HG02884 (cell line): Measurements from ENCODE around the gene MAK.
"Not testable (repeated sequence)": the region's sequence is repeated elsewhere in the genome, so short reads cannot be mapped to it uniquely, and the experiment has no call there.

Experiments used
- ATAC-seq: cut with Tn5 transposase; IDR thresholded peaks from one replicate; pipeline ENCODE4 v1.9.1; 2021; ENCODE audit warnings: mild to moderate bottlenecking, moderate library complexity; ENCODE audit not compliant: unreplicated experiment

Gene MAK

GRCh38 chr6:10733151-10733715 lies 105.1 kb downstream of the MAK start:
- ATAC-seq = no peak

DNA sequence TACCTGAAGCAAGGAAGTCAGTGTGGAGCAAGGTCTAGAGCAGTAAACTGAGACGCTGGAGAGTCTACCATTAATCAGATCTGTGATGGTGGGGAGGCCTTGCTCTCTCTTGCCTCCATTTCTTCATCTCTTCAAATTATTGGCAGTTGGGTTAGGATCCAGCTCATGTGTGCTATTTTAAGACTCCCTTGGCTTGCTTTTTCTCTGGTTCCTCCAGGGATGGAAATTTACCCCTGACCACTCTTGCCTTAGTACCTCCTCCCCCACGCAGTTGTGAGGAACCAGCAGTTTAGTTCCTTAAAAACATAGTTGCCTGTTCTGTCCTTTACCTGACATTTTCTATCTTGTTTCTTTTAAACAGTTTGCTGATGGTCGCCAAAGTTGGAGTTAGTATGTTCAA lies 108.1 kb downstream of the MAK start:
- no peak for ATAC-seq

GRCh38 chr6:10725716-10726115 lies 112.6 kb downstream of the MAK start:
- ATAC-seq = no peak

- ATAC-seq = no peak
Measured at GRCh38 chr6:10725044-10725443, 113.3 kb downstream of the MAK start.

DNA sequence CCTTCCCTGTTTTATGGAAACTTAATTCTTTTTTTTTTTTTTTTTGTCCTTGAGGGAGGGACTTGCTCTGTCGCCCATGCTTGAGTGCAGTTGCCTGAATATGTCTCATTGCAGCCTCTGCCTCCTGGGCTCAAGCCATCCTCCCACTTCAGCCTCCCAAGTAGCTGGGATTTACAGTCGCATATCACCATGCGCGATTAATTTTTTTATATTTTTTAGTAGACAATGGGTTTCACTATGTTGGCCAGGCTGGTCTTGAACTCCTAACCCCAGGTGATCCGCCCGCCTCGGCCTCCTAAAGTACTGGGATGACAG lies 114.8 kb downstream of the MAK start:
- ATAC-seq = no peak

GRCh38 chr6:10722820-10723566 lies 115.3 kb downstream of the MAK start, which contains the start of gene TMEM14C:
TSS of gene TMEM14C (plus strand) at chr6:10723070. CDS start at chr6:10724614, 1,544 bp downstream.
- ATAC-seq = peak; percentile 94

DNA sequence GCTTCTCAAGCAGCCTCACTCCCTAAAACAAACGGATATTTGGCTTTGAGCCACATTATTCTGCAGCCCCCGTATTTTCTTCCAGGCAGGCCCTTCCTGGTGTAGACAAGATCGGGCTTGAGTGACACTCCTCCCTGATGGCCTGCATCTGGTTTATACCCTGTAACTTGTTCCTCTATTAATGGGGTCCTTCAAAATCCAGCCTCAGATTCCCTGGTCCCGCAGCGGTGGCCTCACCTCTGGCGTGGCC lies 115.8 kb downstream of the MAK start:
- ATAC-seq = no peak

- no peak for ATAC-seq
Measured at GRCh38 chr6:10721850-10722569, 116.3 kb downstream of the MAK start.

GRCh38 chr6:10720960-10721849 lies 117.1 kb downstream of the MAK start:
- not testable (repeated sequence) for ATAC-seq

- ATAC-seq = no peak
Measured at GRCh38 chr6:10720265-10720959, 117.9 kb downstream of the MAK start.

DNA sequence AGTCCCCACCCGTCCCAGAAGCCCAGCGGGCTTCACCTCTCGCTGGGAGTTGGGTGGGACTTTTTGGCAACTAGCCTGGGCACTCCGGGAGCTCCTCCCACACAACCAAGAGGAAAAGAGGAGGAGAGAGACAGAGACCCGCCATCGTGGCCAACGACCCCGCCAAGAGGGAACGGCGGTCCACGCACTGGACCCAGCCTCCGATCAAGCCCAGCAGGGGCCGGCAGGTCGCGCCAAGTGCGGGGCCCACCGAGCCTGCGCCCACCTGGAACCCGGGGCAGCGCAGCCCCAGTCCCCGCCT lies 118.4 kb downstream of the MAK start:
- ATAC-seq = no peak

DNA sequence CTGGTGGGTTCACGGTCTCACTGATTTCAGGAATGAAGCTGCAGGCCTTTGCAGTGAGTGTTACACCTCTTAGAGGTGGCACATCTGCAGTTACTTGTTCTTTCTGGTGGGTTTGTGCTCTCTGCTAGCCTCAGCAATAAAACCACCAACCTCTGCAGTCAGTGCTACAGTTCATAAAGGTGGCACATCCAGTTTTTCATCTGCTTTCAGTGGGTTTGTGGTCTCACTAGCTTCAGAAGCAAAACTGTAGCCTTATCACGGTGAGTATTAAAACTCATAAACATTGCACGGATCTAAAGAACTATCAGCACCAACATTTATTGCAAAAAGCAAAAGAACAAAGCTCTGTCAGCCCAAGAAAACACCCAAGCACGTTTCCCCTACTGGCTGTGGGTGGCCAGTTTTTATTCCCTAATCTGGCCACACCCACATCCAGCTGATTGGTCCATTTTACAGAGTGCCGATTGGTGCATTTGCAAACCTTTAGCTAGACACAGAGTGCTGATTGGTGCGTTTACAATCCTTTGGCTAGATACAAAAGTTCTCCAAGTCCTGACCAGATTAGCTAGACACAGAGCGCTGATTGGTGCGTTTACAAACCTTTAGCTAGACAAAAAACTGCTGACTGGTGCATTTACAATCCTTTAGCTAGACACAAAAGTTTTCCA lies 118.9 kb downstream of the MAK start:
- no peak for ATAC-seq

DNA sequence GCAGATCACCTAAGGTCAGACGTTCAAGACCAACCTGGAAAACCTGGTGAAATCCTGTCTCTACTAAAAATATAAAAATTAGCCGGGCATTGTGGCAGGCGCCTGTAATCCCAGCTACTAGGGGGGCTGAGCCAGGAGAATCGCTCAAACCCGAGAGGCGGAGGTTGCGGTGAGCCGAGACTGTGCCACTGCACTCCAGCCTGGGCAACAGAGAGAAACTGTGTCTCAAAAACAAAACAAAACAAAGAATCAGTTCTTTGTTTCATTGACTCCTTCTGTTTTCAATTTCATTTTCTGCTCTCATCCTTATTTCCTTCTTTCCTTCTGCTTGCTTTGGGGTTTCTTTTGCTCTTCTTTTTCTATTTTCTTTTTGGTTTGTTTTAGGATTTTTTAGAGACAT lies 124.4 kb downstream of the MAK start:
- no peak for ATAC-seq
